ENCODE data around the gene SLC8A2.
A peak's percentile ranks its signal among the peaks of the same experiment; 100 is the strongest.

SLC8A2 gene

GRCh38 chr19:47448360-47448727, 23.3 kb downstream of the SLC8A2 start:
- DNase-seq = no peak

GRCh38 chr19:47447470-47448359, 24.0 kb downstream of the SLC8A2 start:
- peak; percentile 78 for DNase-seq

DNA sequence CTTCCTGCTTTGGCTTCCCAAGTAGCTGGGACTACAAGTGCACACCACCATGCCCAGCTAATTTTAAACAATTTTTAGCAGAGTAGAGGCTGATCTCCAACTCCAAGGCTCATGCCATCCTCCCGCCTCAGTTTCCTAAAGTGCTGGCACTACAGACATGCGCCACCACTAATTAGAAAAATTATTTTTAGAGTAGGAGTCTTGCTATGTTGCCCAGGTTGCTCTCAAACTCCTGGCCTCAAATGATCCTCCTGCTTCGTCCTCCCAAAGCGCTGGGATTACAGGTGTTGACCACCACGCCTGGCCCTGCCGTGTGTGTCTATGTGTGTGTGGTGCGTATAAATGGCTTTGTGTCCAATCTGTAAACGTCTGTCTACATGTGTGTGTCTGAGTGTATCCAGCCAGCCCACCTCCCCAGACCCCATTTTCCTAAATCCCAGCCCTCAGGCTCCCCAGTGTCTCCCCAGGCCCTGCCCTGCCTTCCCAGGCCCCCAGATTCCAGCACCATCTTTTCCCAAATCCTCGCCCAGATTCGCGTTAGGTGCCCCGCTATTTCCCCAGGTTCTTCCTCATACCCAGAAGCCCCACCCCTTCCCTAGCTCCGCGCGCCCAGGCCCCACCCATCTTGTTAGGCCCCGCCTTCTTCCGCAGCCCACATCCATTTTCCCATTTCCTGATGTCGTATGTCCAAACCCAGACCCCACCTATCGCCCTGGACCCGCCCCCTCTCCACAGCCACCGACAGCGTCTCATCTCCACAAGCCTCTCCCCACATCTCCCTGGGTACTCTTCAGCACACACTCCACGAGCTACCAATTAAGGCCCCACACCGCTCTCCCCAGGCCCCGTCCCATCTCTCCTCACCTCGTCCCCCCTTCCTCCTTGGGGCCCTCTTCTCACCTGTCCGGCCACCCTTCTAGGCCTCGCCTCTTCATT, 24.9 kb downstream of the SLC8A2 start:
- no peak for DNase-seq

GRCh38 chr19:47445937-47446402, 25.7 kb downstream of the SLC8A2 start:
- DNase-seq = peak; percentile 68

GRCh38 chr19:47445527-47445926, 26.2 kb downstream of the SLC8A2 start:
- no peak for DNase-seq

DNA sequence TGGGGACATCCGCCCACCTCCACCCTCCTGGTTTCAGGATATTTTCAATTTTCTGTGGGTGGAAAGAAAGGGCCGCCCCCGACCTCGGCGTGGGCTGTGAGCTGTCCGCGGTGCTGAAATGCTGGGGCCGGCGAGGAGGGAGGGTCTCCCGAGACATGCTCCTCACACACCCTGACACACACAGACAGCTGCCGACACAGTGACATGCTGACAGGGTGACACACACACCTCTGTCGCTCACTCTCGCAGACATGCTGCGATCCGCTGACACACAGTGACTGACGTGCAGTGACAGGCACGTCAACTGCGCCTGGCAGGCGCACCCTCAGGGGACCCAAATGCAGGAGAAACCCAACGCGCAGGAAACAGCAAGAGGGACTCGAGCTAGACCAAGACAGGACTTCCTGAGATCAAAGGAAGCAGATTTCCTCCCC, 27.3 kb downstream of the SLC8A2 start:
- no peak for DNase-seq

DNA sequence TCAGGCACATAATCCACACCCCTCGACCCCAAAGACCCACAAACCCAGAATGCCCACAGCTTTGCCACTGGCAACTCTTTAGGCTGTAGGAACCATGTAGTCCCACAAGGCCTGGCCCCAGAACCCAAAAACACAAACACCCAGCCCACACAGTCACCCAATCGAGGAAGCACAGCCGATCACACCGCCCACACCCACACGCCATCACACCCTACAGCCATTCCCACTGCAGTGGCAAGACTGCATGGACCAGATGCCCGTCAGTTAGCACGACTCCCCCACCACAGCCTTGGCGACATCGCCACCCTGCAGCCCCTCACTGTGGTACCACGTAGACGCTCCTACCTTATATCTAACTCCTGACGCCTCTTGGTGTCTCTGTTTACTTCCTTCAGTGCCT, 28.4 kb downstream of the SLC8A2 start:
- DNase-seq = no peak

DNA sequence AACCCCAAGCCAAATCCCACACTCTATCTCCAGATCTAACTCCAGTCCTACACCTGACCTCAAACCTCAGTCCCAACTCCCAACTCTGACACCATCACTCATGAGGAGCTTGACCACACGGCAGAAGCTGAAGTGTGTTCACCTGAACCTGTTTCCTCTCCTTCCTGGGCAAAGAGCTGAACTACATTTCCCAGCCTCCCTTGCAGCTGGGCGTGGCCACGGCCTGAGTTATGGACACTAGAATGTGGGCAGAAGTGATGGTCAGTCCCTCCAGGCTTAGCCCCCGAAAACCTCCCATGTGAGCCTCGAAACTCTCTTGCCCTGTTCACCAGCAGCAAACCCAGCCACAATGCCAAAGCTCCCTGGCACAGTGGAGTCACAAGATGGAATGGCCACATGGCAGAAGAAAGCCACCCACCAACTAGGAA, 32.9 kb downstream of the SLC8A2 start:
- DNase-seq = no peak

GRCh38 chr19:47437500-47437899, 34.2 kb downstream of the SLC8A2 start:
- no peak for DNase-seq

GRCh38 chr19:47436712-47437401, 34.8 kb downstream of the SLC8A2 start:
- peak; percentile 95 for DNase-seq

- no peak for DNase-seq
Measured at GRCh38 chr19:47435883-47436417, 35.7 kb downstream of the SLC8A2 start.

GRCh38 chr19:47435196-47435595, 36.5 kb downstream of the SLC8A2 start:
- no peak for DNase-seq

- DNase-seq = no peak
Measured at GRCh38 chr19:47434088-47434487, 37.6 kb downstream of the SLC8A2 start.

GRCh38 chr19:47433121-47433520, 38.6 kb downstream of the SLC8A2 start:
- DNase-seq = no peak

- no peak for DNase-seq
Measured at GRCh38 chr19:47432499-47432898, 39.2 kb downstream of the SLC8A2 start.

GRCh38 chr19:47432091-47432490, 39.6 kb downstream of the SLC8A2 start:
- DNase-seq = no peak

DNA sequence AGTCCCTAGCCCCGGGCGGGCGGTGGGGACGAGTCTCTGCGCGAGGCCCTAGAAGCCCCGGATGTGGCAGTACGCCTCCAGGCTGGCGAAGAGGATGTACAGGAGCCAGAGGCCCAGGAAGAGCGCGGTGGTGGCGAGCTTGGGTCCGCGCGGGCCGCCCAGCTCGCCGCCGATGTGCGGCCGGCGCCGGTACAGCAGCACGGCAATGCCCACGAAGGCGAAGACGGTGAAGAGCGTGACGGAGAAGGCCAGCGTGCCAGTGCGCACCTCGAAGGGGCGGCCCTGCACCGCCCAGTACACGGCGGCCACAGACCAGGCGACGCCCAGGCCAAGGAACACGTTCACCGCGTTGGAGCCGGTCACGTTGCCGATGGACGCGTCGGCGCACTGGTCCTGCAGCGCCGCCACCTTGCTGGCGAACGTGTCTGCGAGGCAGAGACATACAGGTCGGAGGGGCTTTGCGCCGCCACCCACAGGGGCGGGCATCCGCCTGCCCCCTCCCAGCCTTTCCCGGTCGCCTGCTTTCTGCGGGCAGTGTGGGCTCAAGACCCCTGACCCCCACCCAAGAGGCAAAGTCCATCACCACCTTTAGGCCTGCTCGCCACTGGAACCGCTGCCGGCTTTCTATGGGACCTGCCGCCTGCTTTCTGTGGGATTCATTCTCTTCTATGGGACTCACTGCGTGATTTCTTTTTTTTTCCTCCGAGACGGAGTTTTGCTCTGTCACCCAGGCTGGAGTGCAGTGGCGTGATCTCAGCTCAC, 41.5 kb downstream of the SLC8A2 start:
- no peak for DNase-seq

- no peak for DNase-seq
Measured at GRCh38 chr19:47429140-47429793, 42.4 kb downstream of the SLC8A2 start.

DNA sequence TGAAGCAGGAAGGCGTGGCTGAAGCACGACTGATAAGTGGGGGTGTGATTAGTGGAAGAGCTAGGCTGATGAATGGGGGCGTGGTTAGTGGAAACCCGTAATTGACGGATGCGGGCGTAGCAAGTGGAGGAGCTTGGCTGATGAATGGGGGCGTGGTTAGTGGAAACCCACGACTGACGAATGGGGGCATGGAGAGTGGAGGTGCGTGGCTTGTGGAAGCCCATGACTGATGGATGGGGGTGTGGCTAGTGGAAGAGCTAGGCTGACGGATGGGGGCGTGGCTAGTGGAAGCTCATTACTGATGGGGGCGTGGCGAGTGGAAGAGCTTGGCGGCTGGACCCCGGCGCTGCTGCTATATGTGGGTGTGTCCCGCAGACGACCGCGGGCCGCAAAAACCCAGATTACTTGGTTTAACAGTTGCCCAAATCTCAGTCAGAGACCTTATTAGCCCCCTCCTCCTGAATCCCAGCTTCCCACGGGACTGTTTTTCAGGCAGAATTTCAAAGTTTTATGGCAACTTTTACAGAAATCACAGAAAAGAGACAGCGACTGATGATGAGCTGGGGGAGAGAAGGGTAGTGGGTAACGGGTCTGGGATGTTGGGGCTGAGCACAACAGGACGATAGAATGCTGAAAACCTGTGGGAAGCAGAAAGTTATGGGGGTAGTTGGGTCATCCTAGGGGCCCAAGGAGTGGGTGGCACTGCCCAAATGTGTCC, 43.4 kb downstream of the SLC8A2 start:
- peak; percentile 85 for DNase-seq
